Measurements from ENCODE around the gene DMTF1. TPM values are rescaled to one million over a fixed set of nuclear protein-coding genes. Genes with fewer than 3 reads are reported as not detected.

DMTF1 gene
- total and polyA plus RNA-seq, 12 donors: 10.8 to 60.8 (median 21.8) TPM

GRCh38 chr7:87140271-87140748 lies 11.9 kb upstream of the DMTF1 start:
- Histone ChIP-seq H3K4me1 (no peaks in the 10 kb centered on the region), H3K36me3 (no peaks in the 10 kb centered on the region)
- intact Hi-C loops (cut with DNase I): no loop called here

GRCh38 chr7:87144173-87144657 lies 8.0 kb upstream of the DMTF1 start:
- H3K9me3 ChIP-seq: no peaks in the 10 kb centered on the region
- peaks cover 0 to 6% (median 0%) of the 10 kb centered on the region in 9 donors for H3K4me1 ChIP-seq
- no peak for ATAC-seq
- no peak for DNase-seq
- no peak overlapping the region for H3K27ac ChIP-seq
- intact Hi-C loops (cut with DNase I): no loop called here
- H3K27me3 ChIP-seq: no peaks in the 10 kb centered on the region
- TF ChIP-seq, protein P1, sequence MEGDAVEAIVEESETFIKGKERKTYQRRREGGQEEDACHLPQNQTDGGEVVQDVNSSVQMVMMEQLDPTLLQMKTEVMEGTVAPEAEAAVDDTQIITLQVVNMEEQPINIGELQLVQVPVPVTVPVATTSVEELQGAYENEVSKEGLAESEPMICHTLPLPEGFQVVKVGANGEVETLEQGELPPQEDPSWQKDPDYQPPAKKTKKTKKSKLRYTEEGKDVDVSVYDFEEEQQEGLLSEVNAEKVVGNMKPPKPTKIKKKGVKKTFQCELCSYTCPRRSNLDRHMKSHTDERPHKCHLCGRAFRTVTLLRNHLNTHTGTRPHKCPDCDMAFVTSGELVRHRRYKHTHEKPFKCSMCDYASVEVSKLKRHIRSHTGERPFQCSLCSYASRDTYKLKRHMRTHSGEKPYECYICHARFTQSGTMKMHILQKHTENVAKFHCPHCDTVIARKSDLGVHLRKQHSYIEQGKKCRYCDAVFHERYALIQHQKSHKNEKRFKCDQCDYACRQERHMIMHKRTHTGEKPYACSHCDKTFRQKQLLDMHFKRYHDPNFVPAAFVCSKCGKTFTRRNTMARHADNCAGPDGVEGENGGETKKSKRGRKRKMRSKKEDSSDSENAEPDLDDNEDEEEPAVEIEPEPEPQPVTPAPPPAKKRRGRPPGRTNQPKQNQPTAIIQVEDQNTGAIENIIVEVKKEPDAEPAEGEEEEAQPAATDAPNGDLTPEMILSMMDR (IDR thresholded peaks at IDR 0.05): no peak
- no peak overlapping the region for H3K4me3 ChIP-seq
- 58 to 61% methylated on average over 2 of the region's 2 CpGs for WGBS, 2 donors
- H3K36me3 ChIP-seq: no peaks in the 10 kb centered on the region

More at GRCh38 chr7:87140271-87140748, 11.9 kb upstream of the DMTF1 start:
- 61 to 63% methylated on average over 2 of the region's 2 CpGs for WGBS, 2 donors
- Histone ChIP-seq H3K4me3 (no peak overlapping the region), H3K27ac (no peak overlapping the region), H3K9me3 (no peaks in the 10 kb centered on the region), H3K27me3 (no peaks in the 10 kb centered on the region)
- ATAC-seq (no peak), DNase-seq (no peak)
- TF ChIP-seq, protein P1 (IDR thresholded peaks at IDR 0.05): no peak

DNA sequence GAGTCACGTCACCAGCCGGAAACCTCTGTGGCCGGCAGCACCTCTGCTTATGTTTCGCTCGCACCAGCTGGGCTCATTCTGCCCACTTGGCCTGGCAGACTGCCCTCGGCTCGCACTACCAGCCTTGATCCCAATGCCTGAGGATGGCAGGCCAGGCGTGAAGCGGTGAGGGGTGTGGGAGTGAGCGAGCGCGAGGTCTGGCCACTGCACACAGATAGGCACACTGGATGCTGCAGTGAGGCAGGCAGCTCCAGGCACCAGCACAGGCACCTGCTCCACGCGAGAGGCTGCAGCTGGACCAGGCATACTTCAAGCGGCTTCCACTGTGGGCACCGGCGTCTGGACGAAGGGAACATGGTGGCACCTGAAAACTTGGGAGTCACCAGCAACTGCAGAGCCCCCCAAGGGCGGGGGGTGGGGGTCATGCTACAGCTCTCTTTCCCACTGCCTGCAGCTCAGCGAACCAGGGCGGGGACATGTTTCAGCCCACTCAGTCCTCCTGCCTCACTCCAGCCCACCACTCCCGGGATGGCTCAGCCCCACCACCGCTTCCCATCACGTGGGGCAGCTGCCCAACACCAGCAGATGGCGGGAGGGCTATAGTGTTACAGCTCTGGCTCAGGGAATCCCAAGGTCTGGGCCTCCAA lies 5.4 kb upstream of the DMTF1 start:
- intact Hi-C loops (cut with DNase I): loop anchor here in 7 of 10 donors (5.0 kb wide), 4 partner anchors 90 to 220 kb away; partner anchors contain the start of gene ELAPOR2 (in 1 of the 7)
- DNase-seq (no peak), ATAC-seq (no peak)
- 89 to 90% methylated on average over 25 of the region's 25 CpGs for WGBS, 2 donors
- Histone ChIP-seq H3K27me3 (no peaks in the 10 kb centered on the region), H3K4me3 (no peak overlapping the region), H3K27ac (no peak overlapping the region), H3K36me3 (no peaks in the 10 kb centered on the region), H3K4me1 (peaks cover 0 to 14% (median 7%) of the 10 kb centered on the region in 9 donors), H3K9me3 (no peaks in the 10 kb centered on the region)
- TF ChIP-seq, protein P1 (IDR thresholded peaks at IDR 0.05): no peak

DNA sequence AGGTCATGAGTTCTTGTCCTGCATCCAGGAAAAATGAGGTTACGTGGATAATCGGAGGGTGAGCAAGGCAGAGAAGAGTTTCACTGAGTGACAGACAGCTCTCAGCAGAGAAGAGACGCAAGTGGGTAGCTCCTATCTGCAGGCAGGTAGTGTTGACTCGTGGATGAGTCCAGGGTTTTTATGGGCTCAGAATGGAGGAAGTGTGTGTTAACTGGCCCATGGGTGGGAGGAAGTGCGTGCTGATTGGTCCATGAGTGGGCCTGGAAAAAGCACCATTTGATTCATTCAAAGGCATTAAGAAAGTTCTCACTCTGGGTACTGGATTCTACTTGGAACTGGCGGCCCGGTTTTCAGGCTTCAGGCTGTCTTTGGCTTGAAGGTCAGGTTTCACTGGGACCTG lies 4.8 kb upstream of the DMTF1 start:
- ATAC-seq (no peak), DNase-seq (no peak)
- TF ChIP-seq, protein P1 (IDR thresholded peaks at IDR 0.05): no peak
- peaks cover 0 to 15% (median 7%) of the 10 kb centered on the region in 9 donors for H3K4me1 ChIP-seq
- H3K9me3 ChIP-seq: no peaks in the 10 kb centered on the region
- no peaks in the 10 kb centered on the region for H3K27me3 ChIP-seq
- WGBS, 2 donors: 87 to 90% methylated on average over 7 of the region's 7 CpGs
- no peak overlapping the region for H3K27ac ChIP-seq
- H3K36me3 ChIP-seq: no peaks in the 10 kb centered on the region
- H3K4me3 ChIP-seq: no peak overlapping the region
- intact Hi-C loops (cut with DNase I): loop anchor here in 7 of 10 donors (5.0 kb wide), 4 partner anchors 90 to 220 kb away; partner anchors contain the start of gene ELAPOR2 (in 1 of the 7)

All from heart right ventricle (tissue), 16 donors.